Activated naive CD4-positive, alpha-beta T cell (primary cell): ENCODE measurements around the gene ADTRP.
"Not testable (repeated sequence)": the region's sequence is repeated elsewhere in the genome, so short reads cannot be mapped to it uniquely, and the experiment has no call there.

Source experiments
- DNase-seq, 4 experiments: peaks; one replicate each; lab custom pipeline; 2025; lab: John Stamatoyannopoulos, UW

ADTRP gene

GRCh38 chr6:11692451-11693376 is 85.9 kb downstream of the ADTRP start:
- DNase-seq: no peak

GRCh38 chr6:11689847-11690246 is 88.8 kb downstream of the ADTRP start:
- DNase-seq: no peak

GRCh38 chr6:11689400-11689799 is 89.2 kb downstream of the ADTRP start:
- DNase-seq: not testable (repeated sequence)

- no peak for DNase-seq
Observed at GRCh38 chr6:11688425-11688709, 90.2 kb downstream of the ADTRP start.

- DNase-seq: no peak
Observed at GRCh38 chr6:11685481-11686093, 93.0 kb downstream of the ADTRP start.

- no peak for DNase-seq
Observed at GRCh38 chr6:11684901-11685480, 93.6 kb downstream of the ADTRP start.

GRCh38 chr6:11683871-11684270 is 94.7 kb downstream of the ADTRP start:
- no peak for DNase-seq

- no peak for DNase-seq
Observed at GRCh38 chr6:11682561-11682975, 96.0 kb downstream of the ADTRP start.

GRCh38 chr6:11681770-11682169 is 96.8 kb downstream of the ADTRP start:
- DNase-seq: no peak

- DNase-seq: no peak
Observed at GRCh38 chr6:11681357-11681756, 97.2 kb downstream of the ADTRP start.

- not testable (repeated sequence) for DNase-seq
Observed at GRCh38 chr6:11680479-11680878, 98.1 kb downstream of the ADTRP start.

- no peak for DNase-seq
Observed at GRCh38 chr6:11679099-11679498, 99.5 kb downstream of the ADTRP start.

GRCh38 chr6:11675601-11676000 is 103.0 kb downstream of the ADTRP start:
- no peak for DNase-seq

GRCh38 chr6:11672669-11673068 is 105.9 kb downstream of the ADTRP start:
- no peak for DNase-seq

- DNase-seq: no peak
Observed at GRCh38 chr6:11672256-11672655, 106.3 kb downstream of the ADTRP start.

GRCh38 chr6:11669696-11670095 is 108.9 kb downstream of the ADTRP start:
- DNase-seq: no peak

- no peak for DNase-seq
Observed at GRCh38 chr6:11668455-11668854, 110.1 kb downstream of the ADTRP start.

GRCh38 chr6:11667876-11668275 is 110.7 kb downstream of the ADTRP start:
- no peak for DNase-seq

- DNase-seq: no peak
Observed at GRCh38 chr6:11665604-11666326, 112.8 kb downstream of the ADTRP start.
